Uterus (tissue), 4 donors: Measurements from ENCODE around the gene KYNU. TPM values are rescaled to one million over a fixed set of nuclear protein-coding genes. Genes with fewer than 3 reads are reported as not detected.

Experiments
- DNase-seq, 2 donors: peaks; one replicate each; pipeline ENCODE4 v3.0.0-alpha.2; 2019 to 2020
- H3K27ac ChIP-seq, 2 donors: fragments of 200-600 bp; sonication (generic); 1 replicate in 1 of 2; 2 replicates in 1 of 2; pipeline ENCODE4 v1.5.1; 2016 to 2018
- H3K27me3 ChIP-seq, 2 donors: fragments of 200-600 bp; sonication (generic); one replicate each; pipeline ENCODE4 v1.5.1; 2018 to 2019; ENCODE audit warnings: control low read depth in 1 of 2
- H3K36me3 ChIP-seq, 2 donors: fragments of 200-600 bp; sonication (generic); one replicate each; pipeline ENCODE4 v1.5.1; 2019; ENCODE audit warnings: control low read depth in 1 of 2
- H3K4me1 ChIP-seq, 2 donors: fragments of 200-600 bp; sonication (generic); one replicate each; pipeline ENCODE4 v1.5.1; 2018 to 2019; ENCODE audit warnings: control low read depth in 1 of 2
- H3K4me3 ChIP-seq, 2 donors: fragments of 200-600 bp; sonication (generic); 1 replicate in 1 of 2; 2 replicates in 1 of 2; pipeline ENCODE4 v1.5.1; 2018 to 2019; ENCODE audit warnings: mild to moderate bottlenecking in 1 of 2
- H3K9me3 ChIP-seq, 2 donors: fragments of 200-600 bp; sonication (generic); one replicate each; pipeline ENCODE4 v1.5.1; 2019; ENCODE audit warnings: control low read depth in 1 of 2
- POLR2A ChIP-seq, 2 donors: fragments of 450-650 bp; IDR thresholded peaks; one replicate each; pipeline ENCODE4 v1.6.1; 2016; ENCODE audit warnings: antibody characterized with exemption in 2 of 2, mild to moderate bottlenecking in 1 of 2, moderate library complexity in 1 of 2
- intact Hi-C: fragments of 100-400 bp; cut with DNase I; formaldehyde crosslinking; loops from one replicate; pipeline ENCODE4 v1.15.1; 2023; ENCODE audit warnings: low total_unique reads
- total RNA-seq, 4 donors: library from RNA; depleted of rRNA in 3 of 4; stranded (reverse); fragments of >200 nt in 3 of 4; gene quantifications; one replicate each; pipeline versions ENCODE4 v1.1.0 to v1.2.4, GENCODE V29; 2014 to 2023
- TF ChIP-seq, protein P1 (sequence below), 4 experiments: fragments of 200-600 bp in 2 of 4; fragments of 450-650 bp in 2 of 4; sonication (generic) in 2 of 4; IDR thresholded peaks; one replicate each; pipeline ENCODE4 v1.5.1; 2016 to 2019; ENCODE audit warnings: antibody characterized with exemption in 4 of 4, mild to moderate bottlenecking in 2 of 4, moderate library complexity in 1 of 4
- donor health status: DM: yes; HTN: yes; CAD: no.

The KYNU gene
- total RNA-seq, 4 donors from 2014 or later, result 1.9 to 5.3 (median 2.1) TPM; not detected in 1

DNA sequence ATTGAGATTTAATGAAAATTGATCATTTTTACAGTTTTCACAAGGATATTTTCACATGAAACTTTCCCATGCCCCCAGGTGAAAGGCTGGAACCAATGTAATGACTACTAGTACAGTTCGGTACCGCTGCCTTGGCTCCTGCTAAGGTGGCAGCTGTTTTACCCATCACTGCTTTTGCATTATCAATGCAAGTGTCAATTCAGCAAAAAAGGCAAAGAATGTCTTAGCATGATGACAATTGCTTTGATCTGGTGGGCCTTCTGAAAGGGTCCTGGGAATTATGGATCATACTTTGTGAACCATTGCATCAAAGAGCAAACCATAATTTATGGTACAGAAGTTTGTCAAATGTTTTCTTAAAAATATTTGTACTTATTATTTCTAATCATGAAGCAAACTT lies 107.2 kb downstream of the KYNU start:
- intact Hi-C loops, result no loop called here
- H3K27ac ChIP-seq, result no peak overlapping the region
- H3K27me3 ChIP-seq, result no peaks in the 10 kb centered on the region
- TF ChIP-seq, protein P1, sequence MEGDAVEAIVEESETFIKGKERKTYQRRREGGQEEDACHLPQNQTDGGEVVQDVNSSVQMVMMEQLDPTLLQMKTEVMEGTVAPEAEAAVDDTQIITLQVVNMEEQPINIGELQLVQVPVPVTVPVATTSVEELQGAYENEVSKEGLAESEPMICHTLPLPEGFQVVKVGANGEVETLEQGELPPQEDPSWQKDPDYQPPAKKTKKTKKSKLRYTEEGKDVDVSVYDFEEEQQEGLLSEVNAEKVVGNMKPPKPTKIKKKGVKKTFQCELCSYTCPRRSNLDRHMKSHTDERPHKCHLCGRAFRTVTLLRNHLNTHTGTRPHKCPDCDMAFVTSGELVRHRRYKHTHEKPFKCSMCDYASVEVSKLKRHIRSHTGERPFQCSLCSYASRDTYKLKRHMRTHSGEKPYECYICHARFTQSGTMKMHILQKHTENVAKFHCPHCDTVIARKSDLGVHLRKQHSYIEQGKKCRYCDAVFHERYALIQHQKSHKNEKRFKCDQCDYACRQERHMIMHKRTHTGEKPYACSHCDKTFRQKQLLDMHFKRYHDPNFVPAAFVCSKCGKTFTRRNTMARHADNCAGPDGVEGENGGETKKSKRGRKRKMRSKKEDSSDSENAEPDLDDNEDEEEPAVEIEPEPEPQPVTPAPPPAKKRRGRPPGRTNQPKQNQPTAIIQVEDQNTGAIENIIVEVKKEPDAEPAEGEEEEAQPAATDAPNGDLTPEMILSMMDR (IDR thresholded peaks at IDR 0.05), result no peak
- no peak for TF ChIP-seq POLR2A (IDR thresholded peaks at IDR 0.05)
- no peaks in the 10 kb centered on the region for H3K4me1 ChIP-seq
- peaks cover 0 to 4% of the 10 kb centered on the region in 2 donors for H3K36me3 ChIP-seq
- no peaks in the 10 kb centered on the region for H3K9me3 ChIP-seq
- DNase-seq, result no peak
- no peak overlapping the region for H3K4me3 ChIP-seq

DNA sequence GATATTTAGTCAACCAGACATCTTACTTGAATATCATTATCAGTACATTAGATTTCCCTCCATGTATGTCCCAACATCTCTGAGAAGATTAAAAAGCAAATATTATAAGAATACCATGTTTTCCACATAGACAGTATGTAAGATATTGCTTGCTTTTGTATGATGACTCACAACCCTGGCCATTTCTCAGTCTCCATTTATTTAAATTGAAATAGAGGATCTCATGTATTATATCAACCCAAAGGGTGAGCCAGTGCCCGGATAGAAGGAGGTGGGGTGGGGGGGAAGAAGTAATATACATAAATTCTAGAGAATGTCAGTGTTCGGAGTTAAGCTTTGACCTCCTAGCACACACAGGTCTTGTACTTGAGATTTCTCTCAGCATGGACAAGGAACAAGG lies 109.6 kb downstream of the KYNU start:
- intact Hi-C loops, result no loop called here
- no peak for TF ChIP-seq POLR2A (IDR thresholded peaks at IDR 0.05)
- TF ChIP-seq, protein P1 (IDR thresholded peaks at IDR 0.05), result no peak

DNA sequence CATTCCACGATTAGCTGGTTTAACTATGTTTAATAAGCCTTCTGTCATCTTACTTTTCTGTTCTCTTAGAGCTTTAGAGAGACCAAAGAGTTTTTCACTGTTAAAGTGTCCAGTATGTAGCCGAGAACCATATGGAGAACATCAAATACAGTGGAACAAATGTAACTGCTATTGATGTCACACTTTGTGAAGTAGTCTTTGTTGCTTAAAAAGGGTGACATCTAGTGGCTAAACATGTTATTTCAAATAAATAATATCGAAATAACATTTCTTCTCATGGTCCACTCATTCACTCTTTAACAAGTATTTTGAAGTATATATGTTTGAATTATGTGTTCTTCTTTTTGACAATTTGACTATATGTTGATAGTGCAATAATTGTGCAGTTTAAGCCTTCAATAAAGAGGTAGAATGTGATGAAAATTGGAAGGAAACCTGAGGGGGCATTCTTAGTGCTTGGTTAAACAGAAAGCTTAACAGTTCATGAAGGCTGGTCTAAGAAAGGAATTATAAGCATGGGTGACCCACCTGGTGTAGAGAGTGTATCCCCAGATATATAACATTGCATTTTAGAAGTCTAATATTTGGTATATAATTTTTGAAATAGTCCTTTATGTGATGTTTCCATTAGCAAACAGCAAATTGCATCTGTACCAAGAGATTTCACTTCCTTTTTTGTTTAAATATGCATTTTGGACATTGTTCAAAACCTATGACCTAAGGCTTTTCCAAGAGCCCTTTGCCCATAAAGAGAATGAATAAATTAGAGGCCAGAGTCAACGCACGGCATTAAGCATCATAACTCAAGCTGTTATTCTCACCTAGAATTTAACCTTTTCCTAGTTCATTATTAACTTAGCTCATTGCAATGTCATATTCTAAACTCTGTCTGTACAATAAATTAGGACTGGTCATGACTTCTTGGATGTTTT lies 112.1 kb downstream of the KYNU start:
- Histone ChIP-seq H3K27ac (no peak overlapping the region), H3K9me3 (no peaks in the 10 kb centered on the region), H3K4me1 (no peaks in the 10 kb centered on the region), H3K27me3 (no peaks in the 10 kb centered on the region), H3K36me3 (peaks cover 0 to 4% of the 10 kb centered on the region in 2 donors), H3K4me3 (no peak overlapping the region)
- intact Hi-C loops, result no loop called here
- no peak for TF ChIP-seq POLR2A (IDR thresholded peaks at IDR 0.05)
- TF ChIP-seq, protein P1 (IDR thresholded peaks at IDR 0.05), result peak; percentile 15 to 38 (median 22)
- DNase-seq, result no peak

More for the DNA sequence above, 109.6 kb downstream of the KYNU start:
- no peak overlapping the region for H3K4me3 ChIP-seq
- no peaks in the 10 kb centered on the region for H3K9me3 ChIP-seq
- DNase-seq, result no peak
- no peak overlapping the region for H3K27ac ChIP-seq
- H3K36me3 ChIP-seq, result peaks cover 0 to 4% of the 10 kb centered on the region in 2 donors
- H3K27me3 ChIP-seq, result no peaks in the 10 kb centered on the region
- H3K4me1 ChIP-seq, result no peaks in the 10 kb centered on the region

DNA sequence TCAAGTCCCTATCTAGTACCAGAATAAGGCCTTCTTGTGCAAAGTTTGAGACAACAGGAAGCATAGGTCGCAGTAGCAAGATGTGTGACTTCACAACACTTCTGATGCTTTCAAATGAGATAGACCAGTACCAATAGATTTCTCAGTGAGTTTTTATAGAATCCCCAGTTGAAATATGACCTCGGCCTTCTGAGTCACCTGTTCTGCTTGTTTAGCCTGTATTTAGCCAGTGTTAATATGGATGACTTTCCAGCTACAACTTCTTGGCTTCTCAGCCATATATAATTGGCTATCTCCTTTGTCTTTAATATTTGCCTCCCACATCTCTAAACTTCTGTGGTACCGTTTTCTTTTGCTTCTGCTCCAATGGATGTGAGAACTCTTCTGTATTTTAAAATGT lies 113.8 kb downstream of the KYNU start:
- no peak overlapping the region for H3K4me3 ChIP-seq
- intact Hi-C loops, result no loop called here
- H3K36me3 ChIP-seq, result peaks cover 0 to 2% of the 10 kb centered on the region in 2 donors
- no peak for TF ChIP-seq POLR2A (IDR thresholded peaks at IDR 0.05)
- TF ChIP-seq, protein P1 (IDR thresholded peaks at IDR 0.05), result no peak
- no peaks in the 10 kb centered on the region for H3K9me3 ChIP-seq
- no peaks in the 10 kb centered on the region for H3K4me1 ChIP-seq
- DNase-seq, result no peak
- no peaks in the 10 kb centered on the region for H3K27me3 ChIP-seq
- no peak overlapping the region for H3K27ac ChIP-seq

DNA sequence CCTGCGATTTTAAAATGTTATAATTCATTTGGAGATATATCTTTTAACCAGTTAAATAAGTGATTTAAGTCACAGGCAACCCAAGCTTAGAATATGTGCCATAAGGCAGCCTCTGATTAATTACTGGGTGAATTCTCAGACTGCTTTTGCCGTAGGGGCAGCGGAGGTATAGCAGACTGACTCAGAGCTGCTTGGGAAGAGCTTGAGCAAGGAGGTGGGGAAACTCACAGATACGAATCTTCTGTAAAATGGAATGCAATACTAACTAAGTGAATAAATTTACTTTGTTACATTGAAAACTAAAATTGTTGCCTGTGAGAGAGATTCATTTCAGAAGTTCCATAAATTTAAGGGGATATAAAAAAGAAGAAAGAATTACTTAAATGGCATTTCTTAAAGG lies 115.4 kb downstream of the KYNU start:
- Histone ChIP-seq H3K27ac (no peak overlapping the region), H3K4me1 (no peaks in the 10 kb centered on the region), H3K4me3 (no peak overlapping the region), H3K36me3 (no peaks in the 10 kb centered on the region), H3K9me3 (no peaks in the 10 kb centered on the region), H3K27me3 (no peaks in the 10 kb centered on the region)
- no peak for DNase-seq
- intact Hi-C loops, result no loop called here
- TF ChIP-seq POLR2A (IDR thresholded peaks at IDR 0.05), result no peak
- TF ChIP-seq, protein P1 (IDR thresholded peaks at IDR 0.05), result no peak
